Stimulated activated CD4-positive, alpha-beta T cell treated with anti-CD3 and anti-CD28 coated beads, Interleukin-4, amount 100 ng/mL, for 1 hour (primary cell): ENCODE data around the gene CANT1.

ENCODE experiments used
- DNase-seq: peaks from one replicate; pipeline ENCODE4 v3.0.0-alpha.2; 2020

The CANT1 gene

GRCh38 chr17:78993981-78994671, 15.4 kb downstream of the CANT1 start:
- DNase-seq: no peak

DNA sequence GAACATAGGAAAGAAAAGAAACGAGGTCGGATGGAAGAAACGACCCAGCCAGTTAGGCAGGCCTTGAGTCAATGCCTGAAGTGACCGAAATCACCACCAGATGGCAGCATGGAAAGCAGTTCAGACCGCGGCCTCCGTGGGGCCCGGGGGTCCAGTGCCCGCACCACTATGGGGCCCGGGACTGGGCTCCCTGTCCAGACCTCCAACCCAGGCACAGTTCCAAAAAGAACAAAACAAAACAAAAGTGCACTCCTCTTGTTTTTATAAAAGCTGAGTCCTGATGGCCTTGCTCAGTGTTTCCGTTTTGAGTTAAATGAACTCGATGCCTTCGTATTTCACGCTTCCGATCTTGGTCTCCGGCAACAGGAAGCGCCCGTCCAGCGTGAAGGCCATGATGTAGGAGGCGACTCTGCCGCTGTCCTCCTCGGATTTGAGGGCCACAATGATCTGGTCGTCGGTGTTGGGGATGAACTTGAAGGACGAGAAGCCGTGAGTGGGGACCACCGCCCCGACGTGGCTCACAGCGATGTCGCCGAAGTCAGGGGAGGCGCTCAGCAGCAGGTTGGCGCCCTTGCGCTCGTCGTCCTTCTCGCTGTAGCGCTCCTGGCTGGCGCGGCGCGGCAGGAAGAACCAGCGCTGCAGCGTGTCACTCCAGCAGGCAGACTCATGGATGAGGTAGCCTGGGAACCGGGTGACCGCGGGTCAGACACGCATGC, 16.2 kb downstream of the CANT1 start:
- peak; percentile 63 for DNase-seq

DNA sequence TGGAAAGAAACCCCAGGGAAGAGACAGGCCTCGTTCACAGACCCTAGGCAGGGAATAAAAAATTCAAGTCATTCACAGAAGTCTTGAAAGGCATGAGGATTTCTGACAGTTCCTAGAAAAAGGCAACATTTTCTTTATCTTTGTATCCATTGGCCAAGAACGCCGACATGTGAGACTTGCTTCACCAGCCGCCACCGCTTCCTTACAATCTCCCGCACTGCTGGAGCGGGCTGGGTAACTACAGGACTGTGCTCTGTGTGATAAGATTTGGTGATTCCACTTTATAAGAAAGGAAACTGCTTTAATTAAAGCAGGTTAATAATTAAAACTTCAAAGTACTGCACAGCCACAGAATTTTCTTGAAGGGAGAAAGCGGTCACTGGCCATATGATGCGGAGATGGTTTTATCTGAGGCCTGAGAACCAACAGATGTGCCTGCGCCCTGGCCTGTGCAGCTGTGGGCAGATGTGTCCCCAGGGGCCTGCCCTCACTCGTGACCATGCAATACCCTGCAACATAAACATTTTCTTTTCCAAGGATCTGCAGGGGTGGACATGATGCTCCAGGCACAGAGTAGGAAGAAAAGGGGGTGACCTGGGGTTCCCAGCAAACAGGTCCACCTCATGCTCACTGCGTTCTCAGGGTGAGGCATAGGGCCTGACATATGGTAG, 16.9 kb downstream of the CANT1 start:
- no peak for DNase-seq

DNA sequence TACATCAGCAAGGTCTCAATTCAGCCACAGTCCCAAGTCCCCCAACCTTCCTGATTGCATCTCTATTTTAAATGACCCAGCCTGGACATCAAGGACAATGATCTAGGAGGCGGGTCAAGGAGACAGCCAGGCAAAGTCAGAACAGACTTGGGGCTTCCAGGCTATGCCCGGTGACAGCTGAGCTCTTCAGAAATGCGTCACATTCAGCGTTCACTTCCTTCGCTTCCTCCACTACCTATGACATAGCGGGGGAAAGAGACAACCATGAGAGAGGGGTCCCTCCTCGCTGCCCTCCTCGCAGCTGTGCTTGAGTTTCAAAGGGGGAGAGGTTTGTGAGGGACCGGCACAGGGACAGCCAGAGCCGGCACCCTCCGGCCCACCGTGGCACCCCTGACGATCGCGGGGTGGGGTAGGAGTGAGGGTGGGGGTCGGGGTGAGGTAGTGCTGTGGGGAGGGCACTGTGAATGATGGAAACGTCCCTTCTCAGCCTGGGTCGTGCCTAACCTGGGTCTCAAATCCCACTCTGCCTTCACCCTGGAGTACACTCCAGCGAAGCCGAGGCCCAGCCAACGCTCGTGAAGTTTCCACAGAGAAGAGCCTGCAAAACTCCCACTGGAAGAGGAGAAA, 17.5 kb downstream of the CANT1 start:
- DNase-seq: no peak

DNA sequence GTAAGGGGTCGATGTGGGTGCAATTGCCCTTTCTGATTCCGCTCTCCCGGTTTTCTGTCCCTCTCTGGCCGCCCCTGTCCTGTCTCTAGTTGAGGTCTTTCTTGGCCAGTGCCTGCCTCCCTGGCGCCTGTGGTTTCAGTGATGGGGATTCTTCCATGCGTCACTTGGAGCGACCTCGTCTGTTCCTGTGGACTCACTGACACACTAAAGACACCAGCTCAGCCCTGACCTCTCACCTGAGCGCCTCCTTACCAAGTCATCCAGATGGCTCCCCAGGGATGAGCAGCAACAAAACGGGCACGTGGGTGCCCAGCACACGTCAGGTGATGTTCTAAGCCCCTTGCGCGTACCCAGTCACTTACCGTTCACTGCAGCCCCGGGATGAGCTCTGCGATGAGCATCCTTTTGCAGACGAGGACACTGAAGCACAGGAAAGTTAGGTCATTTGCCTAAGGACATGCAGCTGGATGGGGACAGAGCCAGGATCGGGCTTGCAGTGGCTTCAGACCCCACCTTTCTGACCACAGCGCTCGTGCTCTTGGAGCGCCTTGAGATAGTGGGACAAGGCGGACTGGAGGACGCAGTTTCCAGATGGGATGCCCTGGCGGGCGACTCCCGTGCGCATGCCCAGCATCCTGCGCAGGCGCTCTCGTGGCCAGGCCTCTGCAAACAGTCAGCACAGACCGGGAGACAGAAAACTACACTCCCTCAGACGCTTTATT, 18.4 kb downstream of the CANT1 start:
- DNase-seq: no peak

- DNase-seq: no peak
Observed at GRCh38 chr17:78990349-78991016, 19.1 kb downstream of the CANT1 start.

- no peak for DNase-seq
Observed at GRCh38 chr17:78988152-78988551, 21.4 kb downstream of the CANT1 start.

- DNase-seq: no peak
Observed at GRCh38 chr17:78986649-78987328, 22.8 kb downstream of the CANT1 start.

DNA sequence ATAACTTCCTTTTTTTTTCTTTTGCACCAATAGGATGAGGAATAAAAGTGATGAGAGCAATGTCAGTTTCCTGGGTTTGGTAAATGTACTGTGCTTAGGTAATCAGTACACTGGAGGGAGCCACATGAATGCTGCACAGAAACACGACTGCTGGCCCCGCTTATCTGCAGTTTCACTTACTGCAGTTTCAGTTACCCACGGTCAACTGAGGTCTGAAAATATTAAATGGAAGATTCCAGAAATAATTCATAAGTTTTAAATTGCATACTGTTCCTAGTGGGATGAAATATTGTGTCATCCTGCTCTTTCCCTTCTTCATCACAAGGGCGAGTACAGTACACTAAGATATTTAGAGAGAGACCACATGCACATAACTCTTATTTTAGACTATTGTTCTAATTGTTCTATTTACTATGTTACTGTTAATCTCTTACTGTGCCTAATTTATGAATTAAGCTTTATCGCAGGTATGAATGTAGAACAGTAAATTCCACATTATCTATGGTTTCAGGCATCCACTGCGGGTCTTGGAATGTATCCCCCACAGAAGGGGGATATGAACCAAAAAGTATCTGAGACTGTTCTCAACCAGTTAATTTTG, 23.4 kb downstream of the CANT1 start:
- no peak for DNase-seq

DNA sequence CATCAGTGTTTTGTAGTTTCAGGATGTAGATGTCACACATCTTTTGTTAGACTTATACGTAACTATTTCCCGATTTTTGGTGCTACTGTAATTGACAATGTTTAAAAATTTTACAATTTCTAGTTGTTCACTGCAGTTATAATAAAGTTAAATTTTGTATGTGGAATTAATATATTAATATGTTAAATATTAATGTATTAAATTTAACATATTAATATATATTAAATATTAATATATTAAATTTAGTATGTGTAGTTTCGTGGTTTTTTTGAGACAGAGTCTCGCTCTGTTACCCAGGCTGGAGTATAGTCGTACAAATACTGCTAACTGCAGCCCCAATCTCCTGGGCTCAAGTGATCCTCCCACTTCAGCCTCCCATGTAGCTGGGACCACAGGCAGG, 24.2 kb downstream of the CANT1 start:
- no peak for DNase-seq

DNA sequence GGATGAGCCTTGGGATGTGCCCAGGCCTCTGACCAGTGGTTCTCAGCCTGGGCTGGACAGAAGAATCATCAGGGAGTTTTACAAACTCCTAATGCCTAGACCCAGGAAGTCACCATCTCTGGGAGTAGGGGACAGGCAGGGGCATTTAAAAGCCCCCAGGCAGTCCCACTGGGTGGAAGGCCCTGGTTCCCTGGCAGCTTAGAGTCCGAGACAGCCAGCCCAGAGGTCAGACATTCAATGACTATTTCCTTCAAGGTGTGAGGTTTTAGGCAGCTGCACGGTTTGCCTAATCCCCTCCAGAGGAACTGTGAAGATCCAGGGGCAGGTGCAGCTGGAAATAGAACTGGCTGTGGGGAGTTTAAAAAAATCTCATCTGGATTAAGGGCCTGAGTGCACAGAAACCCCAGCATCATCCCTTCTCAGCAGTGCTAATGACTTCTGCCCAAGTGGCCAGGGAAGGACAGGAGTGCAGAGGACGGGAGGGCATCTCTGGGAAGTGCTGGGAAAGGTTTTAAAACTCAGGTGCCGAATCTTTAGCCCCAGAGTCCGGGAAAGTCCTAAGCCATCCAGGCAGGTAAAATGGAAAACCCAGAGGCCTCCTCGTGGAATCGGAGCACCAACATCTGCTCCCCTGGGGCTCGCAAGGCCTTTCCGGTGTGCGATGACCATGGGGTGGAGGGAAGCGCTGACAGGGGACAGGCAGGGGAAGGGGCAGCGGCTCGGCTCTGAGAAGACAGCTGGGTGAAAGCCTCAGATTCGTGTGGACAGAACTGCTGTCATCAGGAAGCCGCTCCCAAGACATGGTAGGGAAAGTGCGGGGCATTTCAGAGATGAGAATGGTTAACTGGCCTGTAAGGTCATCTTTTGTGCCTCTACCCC, 28.3 kb downstream of the CANT1 start:
- no peak for DNase-seq

DNA sequence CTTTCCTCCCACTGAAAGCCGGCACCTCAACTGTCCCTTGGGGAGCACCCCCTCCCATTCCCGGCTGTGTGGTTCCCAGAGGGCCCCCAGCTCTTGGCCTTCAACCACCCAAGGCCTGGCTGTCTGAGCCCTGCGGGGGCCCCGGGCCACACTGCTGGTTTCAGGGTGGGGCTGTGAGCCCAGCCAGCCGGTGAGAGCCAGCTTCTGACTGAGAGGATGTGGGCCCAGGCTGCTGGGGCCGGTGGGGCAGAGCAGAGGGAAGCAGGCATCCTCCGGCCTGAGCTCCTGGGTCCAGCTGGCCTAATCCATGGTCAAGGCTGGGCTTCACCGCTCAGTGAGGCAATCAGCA, 29.0 kb downstream of the CANT1 start:
- DNase-seq: no peak

DNA sequence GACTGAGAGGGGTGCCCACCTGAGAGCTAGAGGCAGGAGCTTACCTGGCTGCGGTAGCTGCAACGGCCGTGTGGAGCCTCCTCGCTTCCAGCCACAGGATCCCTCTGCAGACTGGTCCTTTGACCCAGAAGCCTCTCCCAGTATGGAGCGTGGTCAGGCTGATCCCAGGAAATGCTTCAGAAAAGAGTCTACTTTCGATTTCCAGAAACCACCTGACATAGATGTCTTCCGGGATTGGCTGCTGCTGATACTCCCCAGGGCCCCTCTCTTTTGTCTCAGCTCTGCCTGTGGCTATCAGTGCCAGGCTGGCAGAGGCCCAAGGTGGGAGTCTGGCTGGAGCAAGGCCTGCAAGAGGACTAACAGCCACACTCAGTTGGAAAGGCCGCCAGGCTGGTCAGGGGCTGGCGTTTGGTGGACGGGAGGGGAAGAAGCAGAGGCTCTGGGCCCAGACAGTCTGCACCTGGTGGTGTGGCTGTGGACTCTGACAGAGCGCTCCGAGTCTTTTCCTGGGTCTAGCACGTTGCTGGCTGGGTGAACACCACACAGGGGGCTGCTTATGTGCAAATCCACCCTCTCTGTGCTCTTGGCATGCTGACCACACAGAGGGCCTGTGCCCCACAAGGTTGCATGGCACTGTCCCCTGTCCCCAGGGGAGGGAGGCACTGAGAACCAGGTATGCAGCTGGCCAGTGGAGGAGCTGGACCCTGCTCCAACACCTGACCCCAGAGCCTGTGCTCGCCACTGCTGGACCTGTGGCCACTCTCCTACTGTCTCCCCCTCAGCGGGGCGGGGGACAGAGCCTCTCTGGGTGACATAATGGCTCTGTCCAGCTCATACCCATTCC, 29.6 kb downstream of the CANT1 start, which contains the start of gene LGALS3BP:
TSS of gene LGALS3BP (minus strand) at position 144 of the 844 bp plus-strand sequence. CDS start 2,732 bp downstream, outside the sequence.
- DNase-seq: no peak

DNA sequence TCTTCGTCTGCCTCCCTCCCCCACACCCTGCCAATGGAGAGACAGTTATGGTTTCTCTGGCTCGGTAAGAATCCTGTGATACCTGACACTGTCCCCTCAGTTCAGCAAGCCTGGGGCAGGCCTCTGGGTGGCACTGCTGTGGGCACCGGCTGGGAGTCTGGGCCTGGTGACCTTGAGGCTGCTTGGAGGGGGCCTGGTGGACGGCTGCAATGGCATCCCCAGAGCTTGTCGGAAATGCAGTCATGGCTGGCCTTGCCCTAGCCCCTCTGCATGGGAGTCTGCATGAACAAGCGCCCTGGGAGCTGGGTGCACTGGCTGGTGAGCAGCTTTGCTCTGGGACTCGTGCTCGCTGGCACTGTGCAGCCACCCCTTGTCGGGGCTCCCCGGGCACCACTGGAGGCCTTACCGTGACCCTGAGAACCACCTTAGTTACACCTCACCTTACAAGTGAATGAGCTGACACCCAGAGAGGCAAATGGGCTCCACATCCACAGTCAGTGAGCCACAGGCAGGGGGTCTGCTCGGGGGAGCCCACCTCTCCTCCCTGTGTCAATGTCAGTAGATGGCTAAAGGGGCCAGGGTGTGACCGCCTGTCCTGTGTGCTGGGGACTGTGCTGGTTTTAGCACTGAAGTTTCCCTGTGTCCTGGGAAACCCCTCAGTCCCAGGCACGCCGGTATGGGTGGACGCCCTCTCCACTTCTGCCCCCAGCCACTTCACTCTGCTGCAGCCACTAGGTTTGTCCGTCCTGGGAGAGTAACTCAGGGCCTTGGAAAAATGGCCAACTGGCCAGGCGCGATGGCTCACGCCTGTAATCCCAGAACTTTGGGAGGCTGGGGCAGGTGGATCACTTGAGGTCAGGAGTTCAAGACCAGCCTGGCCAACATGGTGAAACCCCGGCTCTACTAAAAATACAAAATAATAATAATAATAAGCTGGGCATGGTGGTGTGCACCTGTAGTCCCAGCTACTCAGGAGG, 31.3 kb downstream of the CANT1 start:
- DNase-seq: no peak

DNA sequence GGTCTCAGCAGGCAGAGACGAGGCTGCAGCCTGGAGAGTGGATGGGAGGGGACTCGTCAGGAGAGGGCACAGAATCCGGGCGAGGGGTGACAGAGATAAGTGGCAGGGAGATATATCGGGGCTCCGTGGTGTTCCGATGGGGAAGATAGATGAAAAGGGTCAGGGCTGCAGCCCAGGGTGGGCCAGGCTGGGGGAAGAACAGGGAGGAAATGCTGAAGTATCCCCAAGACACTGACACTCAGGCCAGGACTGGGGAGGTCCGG, 32.0 kb downstream of the CANT1 start:
- DNase-seq: no peak

DNA sequence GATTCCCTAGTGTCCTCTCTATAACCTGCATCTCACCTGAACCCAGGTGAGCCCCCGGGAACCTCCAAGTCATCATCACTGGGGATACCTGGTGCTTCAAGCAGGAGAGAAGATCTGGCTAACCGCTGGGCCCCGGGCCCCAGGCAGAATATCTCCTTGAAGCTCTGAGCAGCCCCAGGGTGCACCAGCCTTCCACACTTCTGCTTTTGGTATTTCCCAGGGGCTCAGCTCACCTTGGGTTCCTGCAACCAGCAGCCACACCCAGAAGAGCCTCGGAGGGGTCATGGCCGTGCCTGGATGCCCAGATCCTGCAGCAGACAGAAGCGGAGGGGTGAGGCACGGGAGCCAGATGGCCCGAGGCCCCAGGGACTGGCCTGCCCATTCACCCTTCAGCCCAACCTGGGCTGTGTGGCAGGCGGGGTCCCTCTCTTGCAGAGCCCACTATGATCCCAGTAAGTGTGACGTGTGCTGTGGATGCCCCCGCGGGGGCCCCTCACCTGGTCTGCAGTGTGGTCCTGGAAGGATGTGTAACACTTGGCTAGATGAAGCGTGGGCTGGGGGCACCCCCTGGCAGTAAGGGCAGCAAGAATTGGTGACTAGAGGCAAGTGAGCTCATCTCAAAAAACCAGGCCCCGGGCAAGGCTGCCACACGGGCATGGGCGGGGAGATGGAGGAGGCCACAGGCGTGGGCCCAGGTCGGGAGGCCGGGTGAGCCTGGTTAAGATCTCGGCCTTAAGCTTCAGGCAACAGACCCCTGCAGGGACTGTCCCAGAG, 32.5 kb downstream of the CANT1 start:
- no peak for DNase-seq
